Keratinocyte (primary cell): ENCODE results near the gene APH1B. TPM values are rescaled to one million over a fixed set of nuclear protein-coding genes. Genes with fewer than 3 reads are reported as not detected.

Source experiments
- DNase-seq: peaks from one replicate; pipeline ENCODE4 v3.0.0-alpha.2; 2011; ENCODE audit warnings: low read depth, missing footprints, low spot score
- FAIRE-seq: peaks from 2 replicates; lab custom pipeline; 2011; peaks lifted over from hg19 to GRCh38; lab: Jason Lieb, UNC
- H2AFZ ChIP-seq: 2 replicates; pipeline ENCODE4 v1.6.0; 2012; ENCODE audit warnings: low read length, control low read depth, inconsistent platforms; ENCODE audit not compliant: control insufficient read depth
- H3K27ac ChIP-seq: 2 replicates; pipeline ENCODE4 v1.5.1; 2011; ENCODE audit warnings: low read length; ENCODE audit not compliant: control insufficient read depth, insufficient read depth
- H3K27me3 ChIP-seq: 3 replicates; pipeline ENCODE4 v1.6.0; 2011; ENCODE audit warnings: low read length; ENCODE audit not compliant: control insufficient read depth, insufficient read depth; ENCODE audit errors: extremely low read depth
- H3K36me3 ChIP-seq, 2 experiments: 2 replicates in 1 of 2; 3 replicates in 1 of 2; pipeline ENCODE4 v1.5.1; 2011; ENCODE audit warnings: low read length in 2 of 2, mild to moderate bottlenecking in 1 of 2; ENCODE audit not compliant: control insufficient read depth in 2 of 2, insufficient read depth in 2 of 2; ENCODE audit errors: extremely low read depth in 1 of 2
- H3K4me1 ChIP-seq: 3 replicates; pipeline ENCODE4 v1.5.1; 2011; ENCODE audit warnings: low read length; ENCODE audit not compliant: control insufficient read depth, insufficient read depth; ENCODE audit errors: extremely low read depth
- H3K4me2 ChIP-seq: 3 replicates; pipeline ENCODE4 v1.6.0; 2011; ENCODE audit warnings: low read depth, low read length; ENCODE audit not compliant: control insufficient read depth, insufficient read depth; ENCODE audit errors: extremely low read depth
- H3K4me3 ChIP-seq, 3 experiments: fragments of 200-600 bp in 1 of 3; sonication (generic) in 1 of 3; 2 replicates in 2 of 3; 3 replicates in 1 of 3; pipeline ENCODE4 v1.5.1; 2011 to 2016; ENCODE audit warnings: low read length in 3 of 3, mild to moderate bottlenecking in 3 of 3, control low read depth in 2 of 3, inconsistent platforms in 1 of 3, low read depth in 1 of 3, mixed read lengths in 1 of 3, mixed run types in 1 of 3, moderate library complexity in 1 of 3; ENCODE audit not compliant: control insufficient read depth in 2 of 3, insufficient read depth in 2 of 3; ENCODE audit errors: extremely low read depth in 1 of 3
- H3K79me2 ChIP-seq: 2 replicates; pipeline ENCODE4 v1.6.0; 2012; ENCODE audit warnings: low read length; ENCODE audit not compliant: control insufficient read depth, insufficient read depth
- H3K9ac ChIP-seq: 3 replicates; pipeline ENCODE4 v1.6.0; 2011; ENCODE audit warnings: low read length; ENCODE audit not compliant: control insufficient read depth, insufficient read depth; ENCODE audit errors: extremely low read depth
- H3K9me1 ChIP-seq: 3 replicates; pipeline ENCODE4 v1.6.0; 2011; ENCODE audit warnings: low read length; ENCODE audit not compliant: control insufficient read depth, insufficient read depth; ENCODE audit errors: extremely low read depth
- H3K9me3 ChIP-seq: 2 replicates; pipeline ENCODE4 v1.5.1; 2012; ENCODE audit warnings: low read depth, low read length; ENCODE audit not compliant: control insufficient read depth
- H4K20me1 ChIP-seq: 3 replicates; pipeline ENCODE4 v1.6.0; 2011; ENCODE audit warnings: low read length; ENCODE audit not compliant: control insufficient read depth, insufficient read depth; ENCODE audit errors: extremely low read depth
- CTCF ChIP-seq, 3 experiments: IDR thresholded peaks in 1 of 3; conservative IDR thresholded peaks in 1 of 3; optimal IDR thresholded peaks in 1 of 3; 2 replicates in 2 of 3; 3 replicates in 1 of 3; pipeline versions ENCODE3 to v1.5.1; 2011; ENCODE audit warnings: low read length in 3 of 3, mild to moderate bottlenecking in 3 of 3, moderate library complexity in 2 of 3, control low read depth in 1 of 3, inconsistent platforms in 1 of 3; ENCODE audit not compliant: insufficient read depth in 2 of 3; ENCODE audit errors: extremely low read depth in 1 of 3
- EZH2 ChIP-seq: IDR thresholded peaks from one replicate; pipeline ENCODE4 v1.6.1; 2012; ENCODE audit warnings: inconsistent platforms, mild to moderate bottlenecking, low read length, moderate library complexity
- dilution Hi-C: fragments of 300-500 bp; cut with MboI; formaldehyde crosslinking; loops from one replicate; pipeline ENCODE4 v1.7.0; 2020; ENCODE audit warnings: low sequenced_read_pairs; ENCODE audit not compliant: extremely low pct_ligation_motif_present
- polyA plus RNA-seq, 5 experiments: library from polyadenylated mRNA; depleted of rRNA in 3 of 5; stranded (reverse) in 3 of 5; stranded (forward) in 1 of 5; unstranded in 1 of 5; fragments of >200 nt; gene quantifications; 1 replicate in 1 of 5; 2 replicates in 3 of 5; 3 replicates in 1 of 5; pipeline versions ENCODE4 v1.2.1 to v1.2.3, GENCODE V29; 2011 to 2012; ENCODE audit warnings: missing spikeins in 2 of 5, low read depth in 1 of 5, low replicate concordance in 1 of 5

The APH1B gene
- polyA plus RNA-seq, 1 donor (not counting 4 experiments of a cell fraction or from before 2014, with no cell fraction given) = 7.0 TPM

GRCh38 chr15:63287109-63287508, 9.7 kb downstream of the APH1B start:
- Histone ChIP-seq H3K9ac (no peak overlapping the region), H3K9me1 (no peaks in the 10 kb centered on the region), H4K20me1 (no peaks in the 10 kb centered on the region), H3K27ac (no peak overlapping the region), H3K36me3 (peaks cover 0 to 9% of the 10 kb centered on the region in 2 experiments), H3K4me2 (no peak overlapping the region), H2AFZ (no peak overlapping the region), H3K4me3 (no peak overlapping the region), H3K79me2 (no peaks in the 10 kb centered on the region), H3K27me3 (no peaks in the 10 kb centered on the region), H3K9me3 (no peaks in the 10 kb centered on the region), H3K4me1 (peaks cover 8% of the 10 kb centered on the region)
- dilution Hi-C loops = no loop called here
- TF ChIP-seq CTCF (optimal IDR thresholded peaks at IDR 0.05 in 1 of 3, IDR thresholded peaks at IDR 0.05 in 1 of 3, conservative IDR thresholded peaks at IDR 0.05 in 1 of 3; ENCODE audit: extremely low read depth in 1 of 3, insufficient read depth in 2 of 3, low read length in 3 of 3) (no peak), EZH2 (no peak)
- no peak for FAIRE-seq
- no peak for DNase-seq

- Histone ChIP-seq H3K4me3 (no peak overlapping the region), H3K4me1 (peaks cover 8% of the 10 kb centered on the region), H3K79me2 (no peaks in the 10 kb centered on the region), H3K27me3 (no peaks in the 10 kb centered on the region), H3K36me3 (peaks cover 0 to 9% of the 10 kb centered on the region in 2 experiments), H3K9me3 (no peaks in the 10 kb centered on the region), H3K4me2 (no peak overlapping the region), H3K9me1 (no peaks in the 10 kb centered on the region), H3K9ac (no peak overlapping the region), H2AFZ (no peak overlapping the region), H4K20me1 (no peaks in the 10 kb centered on the region), H3K27ac (no peak overlapping the region)
- TF ChIP-seq CTCF (optimal IDR thresholded peaks at IDR 0.05 in 1 of 3, IDR thresholded peaks at IDR 0.05 in 1 of 3, conservative IDR thresholded peaks at IDR 0.05 in 1 of 3; ENCODE audit: extremely low read depth in 1 of 3, insufficient read depth in 2 of 3, low read length in 3 of 3) (peak in 1 of 3 experiments; percentile 7), EZH2 (no peak)
- dilution Hi-C loops = no loop called here
- no peak for DNase-seq
- FAIRE-seq = peak; percentile 13
These were observed 10.9 kb downstream of the APH1B start for GRCh38 chr15:63288342-63288741.
